Measurements from ENCODE around the gene REC8. TPM values are rescaled to one million over a fixed set of nuclear protein-coding genes. Genes with fewer than 3 reads are reported as not detected.

REC8 gene, protein sequence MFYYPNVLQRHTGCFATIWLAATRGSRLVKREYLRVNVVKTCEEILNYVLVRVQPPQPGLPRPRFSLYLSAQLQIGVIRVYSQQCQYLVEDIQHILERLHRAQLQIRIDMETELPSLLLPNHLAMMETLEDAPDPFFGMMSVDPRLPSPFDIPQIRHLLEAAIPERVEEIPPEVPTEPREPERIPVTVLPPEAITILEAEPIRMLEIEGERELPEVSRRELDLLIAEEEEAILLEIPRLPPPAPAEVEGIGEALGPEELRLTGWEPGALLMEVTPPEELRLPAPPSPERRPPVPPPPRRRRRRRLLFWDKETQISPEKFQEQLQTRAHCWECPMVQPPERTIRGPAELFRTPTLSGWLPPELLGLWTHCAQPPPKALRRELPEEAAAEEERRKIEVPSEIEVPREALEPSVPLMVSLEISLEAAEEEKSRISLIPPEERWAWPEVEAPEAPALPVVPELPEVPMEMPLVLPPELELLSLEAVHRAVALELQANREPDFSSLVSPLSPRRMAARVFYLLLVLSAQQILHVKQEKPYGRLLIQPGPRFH
- 1.4 and 1.9 TPM in 2 replicates for total RNA-seq

DNA sequence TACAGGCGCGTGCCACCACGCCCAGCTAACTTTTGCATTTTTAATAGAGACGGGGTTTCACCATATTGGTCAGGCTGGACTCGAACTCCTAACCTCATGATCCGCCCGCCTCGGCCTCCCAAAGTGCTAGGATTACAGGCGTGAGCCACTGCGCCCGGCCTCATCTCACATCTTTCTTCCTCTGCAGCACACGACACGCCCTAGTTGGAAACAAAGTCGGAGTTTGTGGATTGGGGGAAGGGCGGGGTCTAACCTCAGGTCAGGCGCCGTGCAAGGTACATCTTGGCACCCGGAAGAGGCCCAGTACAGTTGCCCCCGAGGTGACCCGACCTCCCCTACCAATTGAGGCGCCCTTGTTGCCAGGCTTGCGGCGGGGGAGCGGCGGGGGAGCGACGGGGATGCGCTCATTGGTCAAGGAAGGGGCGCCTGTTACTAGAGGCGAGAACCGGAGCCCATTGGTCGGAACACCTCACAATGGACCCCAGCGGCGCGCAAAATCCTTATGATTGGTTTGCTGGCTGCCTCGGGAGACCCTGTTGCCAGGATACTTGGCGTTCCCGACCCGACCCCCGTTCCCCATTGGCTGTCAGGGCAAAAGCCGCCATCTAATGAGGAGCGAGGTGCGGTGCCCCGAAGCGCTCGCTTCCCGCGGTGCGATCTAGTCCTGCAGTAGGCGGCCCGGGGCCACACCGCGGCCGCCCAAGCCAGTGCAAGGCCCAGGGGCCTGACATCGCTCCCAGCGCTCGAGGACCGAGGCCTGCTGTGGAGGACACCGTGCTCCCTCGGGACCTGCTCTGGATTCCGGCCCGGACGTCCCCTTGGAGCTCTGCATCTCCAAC is at the start of gene REC8:
Gene REC8 (plus strand): TSS at position 659 of the 839 bp plus-strand sequence. CDS start 473 bp downstream, outside the sequence.

DNA sequence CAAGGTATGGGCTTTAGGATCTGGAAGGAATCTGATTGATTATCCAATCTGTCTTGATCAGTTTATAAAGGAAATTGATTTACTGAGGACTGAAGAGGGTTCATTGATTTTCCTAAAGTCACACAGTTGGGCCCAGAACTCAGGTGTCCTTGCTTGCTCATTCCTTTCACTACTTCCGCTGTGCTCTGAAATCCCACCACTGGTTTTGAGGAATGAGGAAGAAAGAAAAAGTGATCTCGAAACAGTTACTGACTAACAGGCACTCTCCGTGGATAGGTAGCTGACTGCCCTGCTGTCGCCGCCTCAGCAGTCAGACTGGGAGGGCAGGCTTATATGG is 41.5 kb upstream of the REC8 start, which contains the start of gene FITM1:
Gene FITM1 (plus strand): TSS at position 280 of the 337 bp plus-strand sequence. CDS start 905 bp downstream, outside the sequence.

DNA sequence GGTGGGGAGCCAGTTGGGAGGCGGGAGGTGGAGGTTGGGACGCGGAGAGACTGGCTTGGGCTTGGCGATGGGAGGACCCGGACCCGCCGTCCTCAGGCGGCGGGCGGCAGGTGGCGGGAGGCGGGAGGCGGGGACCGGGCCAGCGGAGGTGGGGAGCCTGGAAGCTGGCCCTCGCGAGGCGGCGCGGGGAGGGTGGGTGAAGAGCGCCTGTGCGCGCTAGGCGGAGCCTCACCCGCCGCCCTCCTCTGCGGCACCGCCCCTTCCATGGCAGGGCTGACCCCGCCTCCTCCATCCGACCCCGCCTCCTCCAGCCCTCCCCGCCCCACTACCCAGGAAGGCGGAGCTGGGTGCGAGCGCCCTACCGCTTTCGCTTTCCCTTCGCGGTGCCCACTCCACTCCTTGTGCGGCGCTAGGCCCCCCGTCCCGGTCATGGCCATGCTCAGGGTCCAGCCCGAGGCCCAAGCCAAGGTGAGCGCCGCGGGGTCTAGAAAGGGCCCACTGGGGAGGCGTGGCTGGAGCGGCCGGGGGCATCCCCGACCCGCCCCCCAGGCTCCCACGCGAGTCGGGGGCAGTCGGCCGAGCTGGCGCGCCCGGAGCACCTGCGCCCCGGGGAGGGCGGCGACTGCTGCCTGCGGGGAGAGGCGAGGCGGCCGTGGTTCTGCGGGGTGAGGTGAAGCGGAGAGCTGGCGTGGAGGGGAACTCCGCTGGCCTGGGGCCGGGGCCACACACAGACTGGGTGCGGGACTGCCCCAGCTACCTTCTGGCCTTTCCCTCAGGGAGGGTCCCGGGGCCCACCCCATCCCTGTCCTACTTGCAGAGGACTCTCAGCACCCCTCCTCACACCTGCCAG is 35.8 kb upstream of the REC8 start, which contains the start of gene PSME1:
Gene PSME1 (plus strand): TSS at position 361 of the 850 bp plus-strand sequence. CDS start 69 bp downstream, at position 430.

DNA sequence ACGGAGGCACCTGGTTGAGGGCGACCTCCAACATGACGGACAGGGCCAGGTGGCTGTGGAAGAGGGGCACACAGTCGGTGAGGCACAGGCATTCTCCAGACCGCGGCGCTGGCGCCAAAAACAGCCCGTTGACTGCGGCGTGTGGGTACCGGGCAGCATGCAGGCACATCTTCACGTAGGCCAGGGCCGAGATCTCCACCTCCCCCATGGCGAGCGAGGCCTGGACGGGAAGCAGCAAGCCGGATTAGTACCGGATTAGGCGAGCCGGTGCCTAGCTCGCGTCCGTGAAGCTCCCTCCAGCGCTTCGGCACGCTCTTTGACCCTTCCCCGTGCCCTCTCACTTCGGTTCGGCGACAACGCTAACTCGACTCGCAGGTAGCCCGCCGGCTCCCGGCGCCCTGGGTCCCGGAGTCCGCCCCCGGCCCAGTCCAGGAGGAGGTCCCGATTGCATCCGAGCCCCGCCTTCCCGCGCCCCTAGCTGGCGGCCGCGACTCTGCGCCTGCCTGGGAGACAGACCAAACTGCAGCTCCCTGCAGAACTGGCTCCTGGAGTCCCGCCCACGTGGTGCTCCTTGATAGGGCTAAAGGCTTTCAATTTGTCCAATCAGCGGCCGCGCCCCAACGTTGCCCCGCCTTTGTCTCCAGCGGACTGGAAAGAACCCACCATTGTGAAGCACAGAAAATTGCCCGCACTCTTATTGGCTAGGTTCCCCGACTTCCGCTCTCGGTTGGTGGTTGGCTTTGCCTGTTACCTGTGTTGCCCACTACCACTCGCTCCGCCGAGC is 30.6 kb upstream of the REC8 start, which contains the start of gene EMC9:
Gene EMC9 (minus strand): TSS at position 495 of the 784 bp plus-strand sequence. CDS start 287 bp downstream, at position 208.

DNA sequence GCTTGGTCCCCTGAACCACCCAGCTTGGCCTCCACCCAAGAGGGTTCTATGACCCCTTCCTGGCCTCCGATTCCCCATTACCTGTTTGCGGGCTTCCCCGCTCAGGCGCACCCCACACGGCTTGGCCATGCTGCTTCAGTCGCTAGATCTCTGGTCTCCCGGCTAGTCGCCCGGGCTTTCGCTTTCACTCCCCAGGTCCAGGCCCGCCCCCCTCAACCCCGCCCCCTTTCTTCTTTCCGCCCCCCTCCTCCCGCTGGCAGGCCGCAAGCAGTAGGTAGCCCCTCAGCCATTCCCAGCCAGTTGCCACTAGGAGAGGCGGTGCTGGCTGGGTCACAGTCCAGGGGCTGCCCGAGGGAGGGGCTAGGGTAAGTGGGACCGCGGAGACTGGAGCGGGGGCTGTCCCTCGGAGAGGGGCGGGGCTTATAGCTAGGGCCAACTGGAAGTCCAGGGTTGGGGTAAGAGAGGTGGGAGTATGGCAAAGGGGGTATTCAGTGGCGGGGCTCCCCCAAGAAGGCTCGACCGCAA is 25.4 kb upstream of the REC8 start, which contains the start of gene PSME2:
Gene PSME2 (minus strand): TSS at position 158 of the 525 bp plus-strand sequence. CDS start 29 bp downstream, at position 129.

DNA sequence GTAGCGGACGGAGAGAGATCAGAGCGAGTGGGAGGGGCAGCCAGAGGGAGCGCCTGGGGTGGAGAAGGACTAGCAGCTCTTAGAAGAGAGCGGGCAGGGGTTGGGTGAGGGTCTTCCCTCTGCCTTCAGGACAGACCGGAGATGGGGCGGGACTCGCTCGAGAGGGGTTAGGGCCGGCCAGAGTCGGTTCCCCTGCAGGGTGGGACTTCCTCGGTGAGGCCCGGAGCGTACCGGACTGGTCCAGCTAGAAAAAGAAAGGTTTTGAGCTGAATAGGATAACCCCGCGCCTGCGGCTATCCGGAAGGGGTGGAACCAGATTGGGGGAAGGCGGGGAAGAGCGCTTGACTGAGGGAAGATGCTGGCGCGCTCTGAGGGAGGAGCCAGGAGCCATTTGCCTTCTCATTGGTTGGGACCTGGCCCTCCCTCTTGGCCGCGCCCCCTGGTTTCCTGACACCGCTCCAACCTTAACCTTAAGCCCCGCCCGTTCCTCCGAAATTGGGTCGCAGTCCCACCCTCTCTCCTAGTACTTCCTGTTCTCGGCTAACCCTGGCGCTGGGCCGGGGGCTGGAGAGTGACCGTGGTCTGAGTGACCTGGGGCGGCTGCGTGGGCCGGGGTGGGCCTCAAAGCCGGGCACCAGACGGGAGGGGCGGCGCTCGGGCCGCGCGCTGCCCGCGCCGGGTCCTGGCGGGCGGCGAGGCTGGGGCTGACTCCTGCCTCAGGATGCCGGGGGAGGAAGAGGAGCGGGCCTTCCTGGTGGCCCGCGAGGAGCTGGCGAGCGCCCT is 24.7 kb upstream of the REC8 start, which contains the start of gene RNF31:
Gene RNF31 (plus strand): TSS at position 521 of the 783 bp plus-strand sequence. CDS start 201 bp downstream, at position 722.

DNA sequence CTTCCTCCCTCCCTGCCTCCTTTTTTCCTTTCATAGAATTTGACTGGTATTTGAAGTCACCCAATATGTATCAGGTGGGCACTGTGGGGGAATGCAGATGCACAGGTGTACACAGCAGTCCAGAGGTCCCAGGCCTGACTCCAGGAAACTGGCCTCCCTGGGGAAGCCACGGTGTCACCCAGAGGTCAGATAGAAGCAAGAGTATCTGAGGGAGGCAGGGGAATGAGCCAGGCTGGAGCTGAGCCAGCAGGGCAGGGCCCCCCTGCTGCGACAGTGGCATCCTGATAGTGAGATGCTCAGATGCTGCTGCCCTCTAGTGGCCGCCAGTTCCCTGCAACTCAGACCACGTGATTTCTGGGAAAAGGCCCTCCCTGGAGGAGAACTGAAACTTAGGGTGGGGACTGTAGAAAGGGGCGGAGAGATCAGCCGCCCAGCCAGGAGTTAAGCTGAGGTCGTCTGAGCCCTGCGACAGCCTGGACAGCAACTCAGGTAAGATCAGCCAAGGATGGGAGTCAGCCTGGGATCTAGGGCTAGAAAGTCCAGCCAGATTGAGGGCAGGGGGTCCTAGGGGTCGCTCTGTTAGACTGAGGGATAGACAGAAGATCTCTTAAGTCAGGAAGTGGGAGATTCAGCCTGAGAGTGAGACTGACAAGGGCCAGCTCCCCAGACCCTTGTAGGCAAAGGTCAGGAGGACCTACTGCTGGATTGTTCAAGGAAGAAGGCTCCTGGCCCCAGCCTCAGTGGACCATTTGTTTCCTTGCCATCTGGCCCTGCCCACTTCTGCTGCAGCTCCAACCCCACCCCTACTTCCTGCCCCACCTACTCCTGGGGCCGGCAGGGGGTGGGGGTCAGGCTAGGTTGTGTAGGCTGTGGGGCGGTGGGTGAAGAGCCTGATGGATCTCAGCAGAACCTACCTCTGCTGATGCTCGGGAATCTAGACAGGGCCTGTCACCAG is 10.8 kb upstream of the REC8 start, which contains the start of gene IRF9:
Gene IRF9 (plus strand): TSS at position 416 of the 955 bp plus-strand sequence. CDS start 880 bp downstream, outside the sequence.

DNA sequence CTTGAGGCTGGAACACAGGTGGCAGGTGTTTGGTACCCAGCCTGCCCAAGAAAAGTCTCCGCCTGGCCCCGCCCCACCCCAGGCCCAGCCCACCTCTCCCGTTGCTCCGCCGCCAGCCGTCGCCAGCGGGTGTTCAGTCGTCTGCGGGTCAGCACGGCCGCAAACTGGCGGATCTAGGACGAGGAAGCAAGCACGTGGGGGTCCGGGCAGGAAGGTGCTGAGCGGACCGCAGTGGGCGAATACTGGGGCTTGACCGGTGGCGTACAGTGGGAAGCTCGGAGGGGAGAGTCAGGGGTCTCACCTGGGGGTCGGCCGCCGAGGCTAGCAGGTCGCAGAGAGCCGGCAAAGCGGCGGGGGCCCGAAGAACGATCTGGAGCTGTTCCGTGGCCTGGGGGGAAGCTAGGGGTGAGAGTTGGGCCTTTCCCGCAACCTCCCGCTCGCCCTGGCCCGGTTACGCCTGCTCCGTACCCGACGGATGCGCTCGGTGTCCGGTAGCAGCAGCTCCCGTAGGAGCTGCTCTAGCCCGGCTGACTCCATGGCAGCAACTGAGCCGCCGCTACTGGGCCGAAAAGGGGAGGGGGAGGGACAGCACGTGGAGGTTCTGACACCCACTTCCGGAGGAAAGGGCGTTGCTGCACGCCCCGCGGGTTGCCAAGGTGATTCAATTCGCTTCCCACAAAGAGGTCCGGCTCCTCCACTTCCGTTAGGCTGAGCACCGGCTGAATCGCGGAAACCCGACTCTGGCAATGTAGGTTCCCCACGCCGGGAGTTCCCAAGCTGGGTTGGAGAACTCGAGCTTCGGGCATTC is 16.6 kb downstream of the REC8 start, which contains the start of gene IPO4:
Gene IPO4 (minus strand): TSS at position 566 of the 808 bp plus-strand sequence. CDS start 29 bp downstream, at position 537.

DNA sequence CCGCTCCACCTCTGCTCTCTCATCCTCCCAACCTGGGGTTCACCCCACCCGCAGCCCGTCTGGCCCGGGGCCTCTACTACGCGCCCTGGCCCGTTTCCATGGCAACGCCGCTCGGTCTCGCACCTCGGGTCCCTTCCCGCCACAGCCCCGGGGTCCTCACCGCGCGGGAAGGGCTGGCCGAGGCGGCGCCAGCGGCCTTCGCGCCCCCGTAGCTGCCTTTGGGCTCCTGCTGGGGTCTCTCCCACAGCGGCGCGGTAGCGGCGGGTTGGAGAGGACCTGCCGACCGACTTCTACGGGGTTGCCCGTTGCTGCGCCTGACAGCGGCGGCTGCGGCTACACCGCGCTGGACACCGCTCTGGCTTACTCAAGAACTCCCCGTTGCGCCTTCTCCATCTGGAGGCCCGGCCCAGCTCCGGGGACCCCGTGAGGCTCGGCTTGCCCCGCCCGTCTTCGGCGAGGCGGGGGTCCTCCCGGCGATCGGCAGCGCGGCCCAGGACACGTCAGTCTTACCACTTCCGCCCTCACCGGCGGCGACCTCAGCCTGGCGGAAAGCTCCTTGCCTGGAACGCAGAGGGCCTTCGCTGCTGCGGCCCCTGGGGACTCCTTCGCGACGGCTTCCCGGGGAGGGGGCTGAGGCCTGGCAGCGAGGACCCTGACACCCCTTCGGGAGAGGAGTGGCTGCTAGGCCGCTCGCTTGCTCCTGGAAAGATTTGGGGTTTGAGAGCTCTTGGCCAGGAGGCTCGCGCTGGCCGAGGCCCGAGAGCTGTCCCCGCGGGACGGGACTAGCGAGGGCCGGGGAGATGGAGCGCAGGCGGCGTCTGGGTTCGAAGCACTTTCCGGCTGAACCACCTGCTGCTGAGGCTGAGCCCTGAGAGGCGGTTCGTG is 23.5 kb downstream of the REC8 start, which contains the start of gene TM9SF1:
Gene TM9SF1 (minus strand): TSS at position 256 of the 885 bp plus-strand sequence. CDS start 422 bp downstream, outside the sequence.

DNA sequence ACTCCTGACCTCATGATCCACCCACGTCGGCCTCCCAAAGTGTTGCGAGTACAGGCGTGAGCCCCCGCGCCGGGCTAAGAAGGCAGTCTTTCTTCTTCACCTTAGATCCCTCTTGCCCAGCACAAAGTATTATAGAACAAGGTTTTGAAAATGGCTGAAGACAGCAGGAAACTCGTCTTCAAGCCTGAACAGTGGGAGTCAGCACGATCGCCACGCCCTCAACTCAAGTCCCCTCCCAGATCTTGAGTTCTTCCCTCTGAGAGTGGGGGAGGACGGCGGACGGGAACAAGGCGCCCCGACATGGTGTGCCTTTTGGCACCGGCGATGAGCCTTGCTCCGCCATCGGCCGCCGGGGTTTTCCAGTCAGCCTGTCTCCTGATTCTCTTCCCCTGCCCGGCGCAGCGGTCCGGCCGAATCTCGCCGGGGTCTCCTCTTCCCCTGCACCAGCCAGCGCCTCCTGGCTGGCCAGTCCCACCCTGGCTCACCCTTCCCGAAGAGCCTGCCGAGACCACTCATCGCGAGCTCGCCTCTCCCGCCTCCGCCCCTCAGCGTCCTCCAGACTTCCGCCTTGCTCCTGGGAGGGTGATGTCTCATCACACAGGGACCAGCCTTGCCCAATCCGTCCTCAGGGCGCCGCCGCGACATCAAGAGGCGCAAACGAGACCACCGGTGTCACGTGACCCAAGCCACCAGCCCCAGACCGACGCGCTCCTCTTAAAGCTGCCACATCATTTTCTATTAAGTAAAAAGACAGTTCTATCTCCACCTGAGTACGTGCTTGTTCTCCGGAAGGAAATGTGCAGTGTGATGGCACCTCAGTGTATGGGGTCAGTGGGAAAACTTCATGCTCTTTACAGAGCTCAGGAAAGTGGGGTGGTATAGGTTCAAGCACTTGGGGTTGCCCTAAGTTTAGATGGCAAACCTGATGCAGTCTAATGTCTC is 41.3 kb downstream of the REC8 start, which contains the start of gene CHMP4A:
Gene CHMP4A (minus strand): TSS at position 565 of the 942 bp plus-strand sequence. CDS start 49 bp downstream, at position 516.

DNA sequence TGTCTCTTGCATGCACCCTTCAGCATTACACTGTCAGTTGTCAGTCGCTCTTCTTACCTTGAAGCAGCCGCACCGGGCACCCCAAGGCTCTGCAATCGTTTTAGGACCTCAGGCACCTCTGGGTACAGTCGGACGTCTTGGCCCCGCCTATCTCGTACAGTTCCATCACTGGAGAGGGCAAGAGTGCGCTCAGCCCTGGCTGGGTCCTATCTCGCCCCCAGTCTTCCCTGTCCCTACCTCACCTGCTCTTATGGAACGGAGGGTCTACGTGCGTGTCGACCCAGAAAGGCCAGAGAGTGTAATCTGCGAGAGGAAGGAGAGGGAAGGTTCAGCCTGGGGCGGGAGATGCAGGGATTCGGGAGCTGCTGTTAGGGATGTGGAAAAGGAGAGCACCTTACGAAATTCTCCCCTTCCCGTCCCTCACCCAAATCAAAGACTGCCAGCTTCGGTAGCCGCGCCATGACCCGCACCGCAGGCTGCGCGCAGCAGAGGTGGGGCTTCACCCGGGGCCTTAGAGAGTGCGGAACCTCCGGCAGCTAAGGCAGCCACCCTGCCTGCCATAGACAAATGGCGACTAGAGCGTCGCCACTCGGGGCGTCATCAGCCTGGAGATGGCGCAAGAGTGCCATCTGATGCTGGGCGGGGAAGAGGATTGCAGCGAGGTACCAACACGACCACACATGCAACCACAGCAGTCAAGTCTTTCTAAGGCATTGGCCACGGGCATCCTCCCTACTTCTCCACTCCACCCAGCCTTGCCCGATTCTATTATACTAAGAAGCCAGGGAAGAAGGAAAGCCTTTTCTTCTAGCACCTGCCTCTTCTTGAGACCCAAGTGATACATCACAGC is 43.8 kb downstream of the REC8 start, which contains the start of gene MDP1:
Gene MDP1 (minus strand): TSS at position 572 of the 850 bp plus-strand sequence. CDS start 111 bp downstream, at position 461.

